ENCODE data around the gene NPLOC4.

DNA sequence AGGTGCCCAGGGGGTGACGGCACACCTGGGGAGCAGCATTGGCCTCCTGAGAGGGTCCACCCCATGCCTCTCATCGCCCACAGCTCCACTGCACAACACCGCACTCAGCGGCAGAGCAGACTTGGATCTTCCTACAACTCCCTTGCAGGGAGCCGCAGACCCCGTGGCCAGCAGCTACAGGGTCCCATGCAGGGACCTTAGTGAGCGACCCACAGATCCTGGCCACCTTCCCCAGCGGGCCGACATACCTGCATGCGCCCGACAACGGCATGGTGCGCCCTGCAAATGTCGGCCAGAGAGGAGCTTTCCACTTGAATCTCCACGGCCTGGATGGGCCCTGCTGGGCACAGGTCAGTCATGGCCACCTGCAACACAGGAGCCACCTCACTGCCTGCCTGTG lies 93.2 kb downstream of the NPLOC4 start:
- no peak for TF ChIP-seq FOXP2 (optimal IDR thresholded peaks at IDR 0.05; ENCODE audit: borderline replicate concordance, extremely low read depth, extremely low read length, insufficient read depth)
- TF ChIP-seq TAF1 (IDR thresholded peaks at IDR 0.05; ENCODE audit: borderline replicate concordance, insufficient read depth, low read length) = no peak
- no peak for TF ChIP-seq SIN3A (IDR thresholded peaks at IDR 0.05; ENCODE audit: borderline replicate concordance, insufficient read depth, low read length)
- no peak for TF ChIP-seq POLR2AphosphoS5 (IDR thresholded peaks at IDR 0.05; ENCODE audit: low read depth, low read length)
